K562 (cell line): ENCODE data around the gene SDCCAG8. TPM values are rescaled to one million over a fixed set of nuclear protein-coding genes. Genes with fewer than 3 reads are reported as not detected.

Source experiments
- KLF10 ChIP-seq: fragments of 250-450 bp; sonication (Bioruptor Pico); IDR thresholded peaks from 2 replicates; pipeline ENCODE4 v1.6.1; 2021; ENCODE audit warnings: matching md5 sums
- XRCC5 ChIP-seq: fragments of 200-400 bp; formaldehyde crosslinking; IDR thresholded peaks from 2 replicates; pipeline ENCODE4 v1.6.1; 2017; ENCODE audit warnings: low read depth, mild to moderate bottlenecking, low read length
- ZNF347 ChIP-seq: fragments of 450-650 bp; formaldehyde crosslinking; IDR thresholded peaks from 2 replicates; pipeline ENCODE4 v1.4.0; 2020; ENCODE audit warnings: low read depth, mild to moderate bottlenecking, moderate library complexity
- ZNF644 ChIP-seq: fragments of 200-800 bp; sonication (Bioruptor generic); IDR thresholded peaks from 2 replicates; pipeline ENCODE4 v1.6.1; 2016; ENCODE audit warnings: low read depth, missing genetic modification characterization, missing compliant biosample characterization
- polyA plus RNA-seq, 8 experiments: library from polyadenylated mRNA; depleted of rRNA in 4 of 8; stranded (reverse) in 5 of 8; unstranded in 3 of 8; fragments of >200 nt; fragmentation: Nextera tagmentation in 2 of 8; fragmentation: Illumina TruSeq in 1 of 8; extraction: Ambion mirVana in 2 of 8; extraction: Trizol in 1 of 8; gene quantifications; 2 replicates each; pipeline versions ENCODE4 v1.2.1 to v1.2.3, GENCODE V29; 2011 to 2014; ENCODE audit warnings: inconsistent platforms in 1 of 8, missing spikeins in 1 of 8
- total RNA-seq, 7 experiments: library from RNA; depleted of rRNA in 6 of 7; stranded (reverse); fragments of >200 nt in 6 of 7; fragmentation: Illumina TruSeq in 2 of 7; extraction: Trizol in 2 of 7; gene quantifications; 2 replicates each; pipeline versions ENCODE4 v1.2.1 to v1.2.3, GENCODE V29; 2011 to 2021; ENCODE audit warnings: low replicate concordance in 1 of 7
- TF ChIP-seq, protein P1 (sequence below): fragments of 200-800 bp; sonication (Bioruptor generic); IDR thresholded peaks from 2 replicates; pipeline ENCODE4 v1.6.1; 2017; ENCODE audit warnings: missing genetic modification characterization, missing compliant biosample characterization
- TF ChIP-seq, protein P2 (sequence below), 3 experiments: fragments of 200-800 bp in 1 of 3; fragments of 250-450 bp in 1 of 3; fragments of 450-650 bp in 1 of 3; sonication (Bioruptor Pico) in 1 of 3; sonication (Bioruptor generic) in 1 of 3; formaldehyde crosslinking in 1 of 3; IDR thresholded peaks; 2 replicates each; pipeline versions ENCODE4 v1.6.1 to v1.8.0; 2016 to 2022; ENCODE audit warnings: mild to moderate bottlenecking in 2 of 3, missing genetic modification characterization in 2 of 3, missing compliant biosample characterization in 1 of 3, moderate library complexity in 1 of 3
- TF ChIP-seq, protein P3 (sequence below): fragments of 250-450 bp; sonication (Bioruptor Pico); IDR thresholded peaks from 2 replicates; pipeline ENCODE4 v1.6.1; 2021; ENCODE audit warnings: mild to moderate bottlenecking
- TF ChIP-seq, protein P4 (sequence below): sonication (generic); formaldehyde crosslinking; IDR thresholded peaks from 2 replicates; pipeline ENCODE4 v1.5.0; 2020; ENCODE audit warnings: missing genetic modification reagents

Gene SDCCAG8
- total and polyA plus RNA-seq, 9 of the 15 experiments (the other 6 are each of a cell fraction or from before 2014, with no cell fraction given), result 17.9 to 36.7 (median 25.4) TPM

DNA sequence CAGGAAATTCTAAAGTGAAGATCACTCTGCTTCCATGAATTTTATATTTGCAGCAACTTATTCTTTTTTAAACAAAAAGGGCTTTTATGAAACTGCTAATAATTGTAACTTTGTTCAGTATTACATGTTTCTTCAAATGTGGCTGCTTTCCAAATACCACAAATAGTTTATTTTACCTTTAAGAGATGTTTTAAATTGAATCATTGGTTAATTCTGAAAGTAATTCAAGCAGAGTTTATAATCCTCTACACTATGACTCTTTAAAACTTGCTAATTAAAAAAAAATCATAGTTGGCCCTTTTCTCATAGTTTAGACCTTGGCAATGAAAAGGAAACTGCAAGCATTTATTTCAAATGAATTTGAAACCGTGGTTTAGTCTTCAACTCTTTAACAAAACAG, 59.6 kb downstream of the SDCCAG8 start (continued):
- TF ChIP-seq XRCC5 (no peak), ZNF347 (CRISPR knock-in tag) (no peak), KLF10 (no peak), ZNF644 (tag) (no peak)
- TF ChIP-seq, protein P1, sequence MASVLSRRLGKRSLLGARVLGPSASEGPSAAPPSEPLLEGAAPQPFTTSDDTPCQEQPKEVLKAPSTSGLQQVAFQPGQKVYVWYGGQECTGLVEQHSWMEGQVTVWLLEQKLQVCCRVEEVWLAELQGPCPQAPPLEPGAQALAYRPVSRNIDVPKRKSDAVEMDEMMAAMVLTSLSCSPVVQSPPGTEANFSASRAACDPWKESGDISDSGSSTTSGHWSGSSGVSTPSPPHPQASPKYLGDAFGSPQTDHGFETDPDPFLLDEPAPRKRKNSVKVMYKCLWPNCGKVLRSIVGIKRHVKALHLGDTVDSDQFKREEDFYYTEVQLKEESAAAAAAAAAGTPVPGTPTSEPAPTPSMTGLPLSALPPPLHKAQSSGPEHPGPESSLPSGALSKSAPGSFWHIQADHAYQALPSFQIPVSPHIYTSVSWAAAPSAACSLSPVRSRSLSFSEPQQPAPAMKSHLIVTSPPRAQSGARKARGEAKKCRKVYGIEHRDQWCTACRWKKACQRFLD (CRISPR knock-in tag), result no peak
- TF ChIP-seq, protein P2, sequence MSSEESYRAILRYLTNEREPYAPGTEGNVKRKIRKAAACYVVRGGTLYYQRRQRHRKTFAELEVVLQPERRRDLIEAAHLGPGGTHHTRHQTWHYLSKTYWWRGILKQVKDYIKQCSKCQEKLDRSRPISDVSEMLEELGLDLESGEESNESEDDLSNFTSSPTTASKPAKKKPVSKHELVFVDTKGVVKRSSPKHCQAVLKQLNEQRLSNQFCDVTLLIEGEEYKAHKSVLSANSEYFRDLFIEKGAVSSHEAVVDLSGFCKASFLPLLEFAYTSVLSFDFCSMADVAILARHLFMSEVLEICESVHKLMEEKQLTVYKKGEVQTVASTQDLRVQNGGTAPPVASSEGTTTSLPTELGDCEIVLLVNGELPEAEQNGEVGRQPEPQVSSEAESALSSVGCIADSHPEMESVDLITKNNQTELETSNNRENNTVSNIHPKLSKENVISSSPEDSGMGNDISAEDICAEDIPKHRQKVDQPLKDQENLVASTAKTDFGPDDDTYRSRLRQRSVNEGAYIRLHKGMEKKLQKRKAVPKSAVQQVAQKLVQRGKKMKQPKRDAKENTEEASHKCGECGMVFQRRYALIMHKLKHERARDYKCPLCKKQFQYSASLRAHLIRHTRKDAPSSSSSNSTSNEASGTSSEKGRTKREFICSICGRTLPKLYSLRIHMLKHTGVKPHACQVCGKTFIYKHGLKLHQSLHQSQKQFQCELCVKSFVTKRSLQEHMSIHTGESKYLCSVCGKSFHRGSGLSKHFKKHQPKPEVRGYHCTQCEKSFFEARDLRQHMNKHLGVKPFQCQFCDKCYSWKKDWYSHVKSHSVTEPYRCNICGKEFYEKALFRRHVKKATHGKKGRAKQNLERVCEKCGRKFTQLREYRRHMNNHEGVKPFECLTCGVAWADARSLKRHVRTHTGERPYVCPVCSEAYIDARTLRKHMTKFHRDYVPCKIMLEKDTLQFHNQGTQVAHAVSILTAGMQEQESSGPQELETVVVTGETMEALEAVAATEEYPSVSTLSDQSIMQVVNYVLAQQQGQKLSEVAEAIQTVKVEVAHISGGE (CRISPR knock-in tag; IDR thresholded peaks at IDR 0.05), result no peak
- TF ChIP-seq, protein P3, sequence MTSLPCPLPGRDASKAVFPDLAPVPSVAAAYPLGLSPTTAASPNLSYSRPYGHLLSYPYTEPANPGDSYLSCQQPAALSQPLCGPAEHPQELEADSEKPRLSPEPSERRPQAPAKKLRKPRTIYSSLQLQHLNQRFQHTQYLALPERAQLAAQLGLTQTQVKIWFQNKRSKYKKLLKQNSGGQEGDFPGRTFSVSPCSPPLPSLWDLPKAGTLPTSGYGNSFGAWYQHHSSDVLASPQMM (CRISPR knock-in tag), result no peak
- TF ChIP-seq, protein P4, sequence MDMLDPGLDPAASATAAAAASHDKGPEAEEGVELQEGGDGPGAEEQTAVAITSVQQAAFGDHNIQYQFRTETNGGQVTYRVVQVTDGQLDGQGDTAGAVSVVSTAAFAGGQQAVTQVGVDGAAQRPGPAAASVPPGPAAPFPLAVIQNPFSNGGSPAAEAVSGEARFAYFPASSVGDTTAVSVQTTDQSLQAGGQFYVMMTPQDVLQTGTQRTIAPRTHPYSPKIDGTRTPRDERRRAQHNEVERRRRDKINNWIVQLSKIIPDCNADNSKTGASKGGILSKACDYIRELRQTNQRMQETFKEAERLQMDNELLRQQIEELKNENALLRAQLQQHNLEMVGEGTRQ (CRISPR knock-in tag), result no peak
